Kasumi-1 (cell line): ENCODE data around the gene TMOD2.
"Not testable (repeated sequence)": the region's sequence is repeated elsewhere in the genome, so short reads cannot be mapped to it uniquely, and the experiment has no call there.

Experiments
- DNase-seq, 2 experiments: peaks; one replicate each; lab custom pipeline; 2025; lab: John Stamatoyannopoulos, UW

The TMOD2 gene

DNA sequence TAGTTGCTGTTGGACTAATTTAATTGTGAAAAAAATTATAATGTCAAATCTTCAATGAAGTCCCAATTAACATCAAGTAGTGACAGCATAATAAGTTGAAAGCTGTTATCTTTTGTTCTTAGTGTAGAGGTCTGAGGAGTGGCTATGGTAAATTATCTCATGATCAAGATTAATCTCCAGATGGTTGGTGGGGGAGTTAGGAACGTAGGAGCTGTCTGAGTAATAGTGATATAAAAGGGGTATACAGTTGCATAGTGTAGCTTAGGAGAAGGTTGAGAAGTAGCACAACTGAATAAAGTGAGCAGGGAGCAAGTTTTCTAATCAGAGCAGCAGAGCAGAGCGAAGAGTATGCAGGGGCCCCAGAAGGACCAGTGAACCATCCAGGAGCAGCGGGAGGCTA is 19.5 kb downstream of the TMOD2 start:
- DNase-seq: no peak

DNA sequence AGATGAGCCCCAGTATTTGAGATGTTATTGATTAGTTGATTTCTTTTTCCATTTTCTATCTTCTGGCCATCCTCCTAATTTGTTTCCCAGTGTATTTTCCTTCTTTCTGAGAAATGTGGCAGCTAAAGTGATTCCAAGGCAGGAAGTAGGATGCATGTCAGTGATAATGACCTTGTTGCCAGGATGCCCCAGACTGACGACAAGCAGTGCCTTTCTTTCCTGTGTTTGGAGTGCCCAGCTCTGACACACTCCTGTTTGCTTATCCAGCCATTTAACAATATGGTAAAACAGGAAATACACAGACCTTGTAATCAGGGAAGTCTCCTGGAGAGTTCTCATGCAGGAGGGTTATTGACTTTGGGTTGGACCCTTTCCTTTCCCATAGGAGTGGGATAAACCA is 20.4 kb downstream of the TMOD2 start:
- DNase-seq: no peak

DNA sequence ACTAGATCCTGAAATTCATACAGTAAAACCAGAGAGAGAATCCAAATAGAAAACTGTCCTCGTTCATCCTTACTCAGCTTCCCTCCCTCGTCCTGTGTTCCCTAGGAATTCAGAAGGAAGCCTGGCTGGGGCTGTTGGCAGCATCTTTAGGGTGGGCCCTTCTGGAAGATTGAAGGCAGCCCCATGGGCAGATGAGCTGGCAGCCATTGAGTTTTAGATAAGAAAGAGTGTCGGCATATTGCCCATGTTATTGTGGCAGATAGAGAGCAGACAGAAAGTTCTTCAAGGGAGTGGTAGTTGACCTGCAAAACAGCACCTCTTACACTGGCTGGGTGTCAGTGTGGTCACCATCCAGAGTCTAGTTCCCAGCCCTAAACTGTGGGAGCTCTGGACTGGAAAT is 23.5 kb downstream of the TMOD2 start:
- no peak for DNase-seq

DNA sequence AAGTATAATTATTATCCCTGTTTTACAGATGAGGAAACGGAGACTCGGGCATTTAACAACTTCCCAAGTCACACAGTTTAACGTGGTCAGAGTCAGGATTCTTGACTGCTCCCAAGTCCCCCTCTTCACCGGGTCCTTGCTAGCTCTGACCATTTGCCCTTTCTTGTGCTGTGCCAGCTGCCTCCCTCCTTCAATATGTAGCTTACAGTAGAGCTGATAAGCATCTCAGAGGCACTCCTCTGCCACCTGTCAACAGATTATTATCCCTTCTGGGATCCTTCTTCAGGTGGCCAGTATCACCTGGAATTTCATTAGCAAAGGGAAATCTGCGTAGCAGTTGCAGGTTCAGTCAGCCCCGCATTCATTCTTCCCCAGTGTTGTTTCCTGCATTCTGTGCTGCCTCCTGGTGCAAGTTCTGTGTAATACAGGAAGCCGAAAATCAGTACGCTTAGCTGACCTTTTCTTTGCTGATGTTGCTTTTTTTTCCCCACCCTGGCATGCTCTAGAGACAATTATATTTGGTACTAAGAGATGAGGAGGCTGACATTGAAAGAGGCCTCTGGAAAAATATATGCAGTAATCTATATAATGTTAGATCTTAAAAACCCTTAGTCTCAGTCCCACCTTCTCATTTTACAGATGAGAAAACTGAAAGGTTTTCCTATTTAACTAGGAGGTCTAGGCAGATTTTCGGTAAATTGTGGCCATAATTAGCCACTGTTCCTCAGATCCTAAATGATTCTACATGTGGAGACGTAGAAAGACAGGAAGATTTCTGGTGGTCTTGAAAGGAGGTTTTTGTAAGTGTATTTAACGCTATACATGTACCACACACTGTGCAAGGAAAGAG is 24.8 kb downstream of the TMOD2 start:
- DNase-seq: peak; percentile 71 to 81

DNA sequence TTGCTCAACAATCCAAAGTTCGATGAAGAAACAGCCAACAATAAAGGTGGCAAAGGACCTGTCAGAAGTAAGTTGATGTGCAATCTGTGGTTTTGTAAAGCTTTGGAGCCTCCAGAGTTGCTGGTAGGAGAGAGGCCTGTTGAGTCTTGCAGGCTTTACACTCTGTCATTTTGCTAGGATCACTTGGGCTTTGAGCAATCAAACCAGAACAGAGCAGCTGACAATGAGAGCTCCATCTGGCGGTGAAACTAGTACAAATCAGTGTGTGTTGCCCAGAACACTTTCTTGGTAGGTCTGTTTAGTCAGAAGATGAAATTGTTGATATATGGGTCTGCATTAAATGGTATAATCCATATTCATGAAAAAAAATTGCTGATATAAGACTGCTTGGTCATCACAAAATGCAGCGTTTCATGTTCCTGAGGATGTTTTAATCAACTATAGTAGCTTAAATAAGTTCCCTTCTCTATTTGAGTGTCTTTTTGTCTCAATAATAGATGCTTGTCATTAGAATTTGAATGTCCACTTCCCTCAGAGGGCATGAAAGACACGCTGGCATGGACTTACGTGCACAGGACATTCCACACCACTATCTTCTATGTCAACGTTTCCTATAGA is 25.7 kb downstream of the TMOD2 start:
- peak; percentile 86 to 87 for DNase-seq

DNA sequence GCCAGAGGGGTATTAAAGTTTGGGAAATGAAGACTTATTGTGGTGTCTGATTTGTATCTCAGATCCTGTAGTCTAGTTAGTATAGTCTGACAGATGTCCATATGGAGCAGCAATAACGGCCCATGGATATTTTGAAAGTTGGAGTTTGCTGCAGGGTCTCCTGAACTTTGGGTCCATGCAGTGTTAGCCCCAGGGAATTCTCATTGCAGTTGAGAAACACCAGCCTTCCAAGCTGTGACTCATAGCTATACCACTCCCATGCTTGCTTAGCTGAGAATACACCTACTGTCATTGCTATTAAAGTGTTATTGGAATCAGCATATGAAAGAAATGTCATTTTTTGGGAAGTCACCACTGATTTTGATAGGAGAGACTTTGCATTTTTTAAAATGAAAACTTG is 29.2 kb downstream of the TMOD2 start:
- no peak for DNase-seq

DNA sequence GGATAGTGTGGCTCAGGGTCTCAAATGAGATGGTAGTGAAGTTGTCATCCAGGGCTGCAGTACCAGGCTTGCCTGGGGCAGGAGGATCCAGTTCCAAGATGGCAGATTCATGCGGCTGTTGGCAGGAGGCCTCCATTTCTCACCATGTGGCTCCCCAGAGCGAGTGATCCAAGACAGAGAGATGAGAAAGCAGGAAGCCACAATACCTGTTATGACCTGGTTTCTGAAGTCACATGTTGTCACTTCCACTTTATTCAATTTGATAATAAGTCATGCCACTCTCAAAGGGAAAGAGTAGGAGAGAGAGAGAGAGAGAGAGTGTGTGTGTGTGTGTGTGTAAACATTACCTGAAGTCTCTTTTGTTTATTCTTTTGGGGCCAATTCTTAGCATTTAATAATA is 30.1 kb downstream of the TMOD2 start:
- no peak for DNase-seq

DNA sequence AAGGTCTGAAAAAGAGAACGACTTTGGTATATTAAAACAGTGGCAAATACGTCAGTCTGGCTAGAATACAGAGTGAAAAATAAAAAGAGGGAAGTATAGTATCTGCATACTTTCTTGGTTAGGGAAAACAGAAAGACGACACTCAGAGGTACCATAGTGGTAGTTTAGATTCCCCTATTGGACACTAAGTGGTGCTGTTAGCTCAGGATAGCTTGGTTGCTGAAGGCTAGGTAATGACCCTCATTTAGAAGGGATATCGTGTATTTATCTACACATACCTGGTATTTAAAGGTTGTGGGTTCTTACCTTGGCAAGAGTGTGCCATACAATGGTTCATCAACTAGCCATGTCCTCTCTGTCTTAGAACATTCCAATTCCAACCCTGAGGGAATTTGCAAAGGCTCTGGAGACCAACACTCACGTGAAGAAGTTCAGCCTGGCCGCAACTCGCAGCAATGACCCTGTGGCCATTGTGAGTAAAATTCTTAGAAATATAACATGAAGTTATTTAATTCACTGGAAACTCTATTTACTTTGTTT is 31.0 kb downstream of the TMOD2 start:
- peak; percentile 43 to 44 for DNase-seq

DNA sequence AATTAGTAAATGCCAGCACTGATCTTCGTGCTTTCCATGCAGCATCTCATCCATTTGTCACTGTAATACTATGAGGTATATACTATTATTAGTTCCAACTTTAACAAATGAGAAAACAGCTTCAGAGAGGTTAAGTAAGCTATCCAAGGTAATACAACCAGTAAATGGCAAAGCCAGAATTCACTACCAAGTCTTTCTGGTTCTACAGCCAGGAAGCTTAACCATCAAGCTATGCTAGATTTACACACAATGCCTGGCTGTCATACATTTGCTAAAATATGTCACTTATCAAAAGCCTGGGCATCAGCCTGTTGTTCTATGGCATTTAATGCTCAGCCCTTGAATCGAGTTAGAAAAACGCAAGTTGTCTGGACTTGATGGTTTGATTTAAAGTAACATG is 32.6 kb downstream of the TMOD2 start:
- no peak for DNase-seq

DNA sequence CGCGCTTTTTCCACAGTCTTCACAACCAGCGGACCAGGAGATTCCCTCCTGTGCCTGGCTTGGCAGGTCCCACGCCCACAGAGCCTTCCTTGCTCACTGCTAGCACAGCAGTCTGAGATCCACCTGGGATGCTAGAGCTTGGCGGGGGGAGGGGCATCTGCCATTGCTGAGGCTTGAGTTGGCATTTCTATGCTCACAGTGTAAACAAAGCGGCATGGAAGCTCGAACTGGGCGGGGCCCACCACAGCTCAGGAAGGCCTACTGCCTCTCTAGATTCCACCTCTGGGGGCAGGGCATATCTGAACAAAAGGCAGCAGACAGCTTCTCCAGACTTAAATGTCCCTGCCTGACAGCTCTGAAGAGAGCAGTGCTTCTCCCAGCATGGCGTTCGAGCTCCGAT is 35.7 kb downstream of the TMOD2 start:
- DNase-seq: not testable (repeated sequence)

DNA sequence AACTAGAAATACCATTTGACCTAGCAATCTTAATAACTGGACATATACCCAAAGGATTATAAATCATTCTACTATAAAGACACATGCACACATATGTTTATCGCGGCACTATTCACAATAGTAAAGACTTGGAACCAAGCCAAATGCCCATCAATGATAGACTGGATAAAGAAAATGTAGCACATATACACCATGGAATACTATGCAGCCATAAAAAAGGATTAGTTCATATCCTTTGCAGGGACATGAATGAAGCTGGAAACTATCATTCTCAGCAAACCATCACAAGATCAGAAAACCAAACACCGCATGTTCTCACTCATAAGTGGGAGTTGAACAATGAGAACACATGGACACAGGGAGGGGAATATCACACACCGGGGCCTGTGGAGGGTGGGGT is 41.1 kb downstream of the TMOD2 start:
- not testable (repeated sequence) for DNase-seq

DNA sequence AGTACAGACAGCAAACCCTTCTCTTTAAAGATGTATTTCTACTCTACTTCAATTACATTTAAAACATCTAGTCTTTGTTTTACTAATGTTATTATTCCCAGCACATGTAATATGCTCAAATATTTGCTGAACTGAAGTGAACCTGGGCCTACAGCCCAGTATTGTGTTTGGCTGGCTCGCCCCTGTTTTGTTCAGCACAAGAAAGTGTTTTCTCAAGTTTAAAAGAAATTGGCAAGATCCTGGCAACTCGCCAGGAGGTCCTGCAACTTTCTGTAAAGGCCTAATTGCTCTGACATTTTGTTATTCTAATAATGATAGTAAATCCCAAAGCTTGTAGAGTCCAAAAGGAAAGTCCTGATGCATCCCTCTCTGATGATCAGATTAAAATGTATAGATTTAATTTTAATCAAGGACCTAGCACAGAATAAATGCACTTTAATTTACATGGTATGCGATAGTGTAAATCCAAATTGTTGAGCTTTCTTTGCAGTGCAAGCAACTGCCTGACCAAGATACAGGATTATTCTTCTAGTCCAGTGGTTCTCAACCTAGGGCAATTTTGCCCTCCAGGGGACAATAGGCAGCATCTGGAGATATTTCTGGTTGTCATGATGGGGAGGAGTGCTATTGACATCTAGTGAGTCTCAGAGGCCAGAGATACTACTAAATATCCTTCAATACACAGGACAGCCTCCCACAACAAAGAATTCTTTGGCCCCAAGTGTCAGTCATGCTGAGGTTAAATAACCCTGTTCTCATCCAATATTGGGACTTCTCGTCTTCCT is 42.3 kb downstream of the TMOD2 start:
- DNase-seq: no peak

DNA sequence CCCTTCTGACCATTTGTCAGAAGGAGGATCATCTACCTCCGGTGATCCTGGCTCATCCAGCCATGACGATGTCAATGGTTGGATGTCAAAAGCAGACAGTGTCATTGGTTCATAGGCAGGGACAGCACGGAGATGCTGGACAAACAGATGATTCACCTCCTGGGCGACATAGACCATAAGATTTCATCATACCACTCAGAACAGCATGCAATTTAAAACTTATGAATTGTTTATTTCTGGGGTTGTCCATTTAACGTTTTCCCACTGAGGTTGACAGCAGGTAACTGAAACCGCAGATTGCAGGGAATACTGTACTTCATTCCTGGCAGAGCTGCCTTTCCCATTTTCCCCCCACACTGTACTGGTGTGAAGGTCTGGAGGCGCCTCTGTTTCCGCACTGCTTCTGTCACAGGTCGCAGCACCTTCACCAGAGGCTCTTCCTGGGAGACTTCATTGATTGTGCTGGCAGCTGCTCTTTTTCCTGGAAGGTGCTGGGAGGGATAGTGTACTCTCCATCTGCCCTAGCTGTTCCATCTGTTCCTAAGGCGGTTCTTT is 45.5 kb downstream of the TMOD2 start:
- no peak for DNase-seq

DNA sequence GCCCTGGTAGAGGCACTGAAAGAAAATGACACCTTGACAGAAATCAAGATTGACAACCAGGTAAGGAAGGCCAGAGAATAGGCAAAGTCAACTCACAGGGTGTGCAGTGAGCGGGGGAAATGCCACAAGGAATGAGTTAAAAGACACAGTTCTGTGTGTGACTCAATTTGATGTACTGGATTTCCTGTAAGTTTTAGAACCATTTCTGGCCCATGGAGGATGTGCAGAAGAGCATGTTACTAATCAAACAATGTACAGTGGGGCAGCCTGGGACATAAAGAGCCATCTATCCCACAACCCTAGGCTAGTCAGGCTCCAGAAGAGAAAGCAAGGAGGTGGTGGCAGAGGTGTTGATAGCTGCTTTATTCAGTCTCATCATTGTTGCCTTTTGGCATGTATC is 46.9 kb downstream of the TMOD2 start:
- DNase-seq: no peak

DNA sequence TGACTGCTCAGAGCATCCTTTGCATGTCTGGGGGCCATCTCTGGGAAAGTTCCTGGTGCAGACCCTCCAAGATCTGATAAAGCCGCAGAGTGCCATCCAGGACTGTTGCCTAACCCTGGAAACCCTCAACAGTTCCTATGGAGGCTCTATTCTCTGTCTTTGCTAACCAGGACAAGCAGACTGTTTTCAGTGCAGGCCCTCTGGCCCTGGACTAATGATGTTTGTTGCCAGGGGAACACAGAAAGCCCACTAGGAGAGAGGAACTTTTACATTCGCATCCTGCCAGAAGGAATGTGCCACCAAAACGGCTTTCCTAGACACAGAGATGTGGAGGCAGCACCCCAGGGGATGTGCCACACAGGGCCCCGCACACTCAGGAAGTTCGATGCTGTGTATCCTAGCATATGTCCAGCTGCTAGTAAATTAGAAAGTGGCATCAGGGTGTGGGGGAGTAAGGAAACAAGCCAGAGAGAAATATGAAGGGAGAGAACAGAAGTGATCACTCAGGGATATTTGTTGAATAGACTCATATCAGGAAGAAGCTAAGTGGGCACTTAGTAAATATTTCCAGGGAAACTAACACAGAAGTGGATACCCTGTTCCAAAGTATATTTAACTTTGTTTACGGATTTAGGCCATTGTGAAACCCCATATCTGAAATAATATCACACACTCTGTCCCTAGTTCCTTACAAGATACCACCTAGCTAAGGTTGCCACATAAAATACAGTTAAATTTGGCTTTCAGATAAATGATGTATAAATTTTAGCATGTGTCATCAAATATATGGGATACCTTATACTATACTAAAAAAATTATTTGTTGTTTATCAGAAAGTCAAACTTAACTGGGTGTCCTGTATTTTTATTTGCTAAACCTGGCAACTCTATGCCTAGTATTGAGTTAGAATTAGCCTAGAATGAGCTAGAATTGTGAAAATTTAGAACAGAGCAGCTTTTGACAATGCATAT is 48.2 kb downstream of the TMOD2 start:
- no peak for DNase-seq

DNA sequence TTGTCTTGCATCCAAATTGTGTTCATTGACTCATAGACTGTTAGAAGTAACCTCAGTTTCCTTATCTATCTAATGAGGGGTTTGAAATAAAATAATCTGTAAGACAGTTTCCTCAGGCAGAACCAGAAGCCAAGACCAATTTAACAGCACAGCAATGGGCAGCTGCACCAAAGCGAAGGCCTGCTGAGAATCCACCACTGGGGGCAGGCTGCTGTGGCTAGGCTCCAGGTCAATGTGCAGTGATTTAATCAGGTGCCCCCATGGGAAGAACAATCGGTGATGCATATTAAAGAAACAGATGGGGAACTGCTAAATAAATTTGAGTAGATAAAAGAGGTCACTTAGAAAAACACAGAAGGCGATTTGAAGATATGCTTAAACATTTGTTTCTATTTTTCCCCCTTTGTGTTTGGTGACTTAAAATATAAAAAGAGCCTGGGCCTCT is 50.0 kb downstream of the TMOD2 start:
- DNase-seq: no peak

DNA sequence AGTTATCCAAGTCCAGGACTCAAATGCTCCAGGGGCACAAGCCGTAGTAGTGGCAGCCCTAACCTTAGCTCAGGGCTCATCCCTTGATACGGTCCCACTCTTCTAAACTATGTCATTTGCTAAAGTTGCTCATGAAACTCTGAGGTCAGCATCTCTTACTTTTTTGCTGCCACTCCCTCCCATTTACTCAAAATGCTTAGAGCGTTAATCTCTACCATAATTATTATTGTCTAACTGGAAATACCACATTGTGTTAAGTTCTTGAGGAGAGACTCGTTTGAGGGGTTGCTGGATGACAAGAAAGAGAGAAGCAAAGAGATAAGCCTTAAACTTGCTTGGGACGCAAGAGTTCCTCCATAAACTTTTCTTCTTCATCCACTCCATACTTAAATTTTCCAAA is 51.2 kb downstream of the TMOD2 start:
- no peak for DNase-seq

DNA sequence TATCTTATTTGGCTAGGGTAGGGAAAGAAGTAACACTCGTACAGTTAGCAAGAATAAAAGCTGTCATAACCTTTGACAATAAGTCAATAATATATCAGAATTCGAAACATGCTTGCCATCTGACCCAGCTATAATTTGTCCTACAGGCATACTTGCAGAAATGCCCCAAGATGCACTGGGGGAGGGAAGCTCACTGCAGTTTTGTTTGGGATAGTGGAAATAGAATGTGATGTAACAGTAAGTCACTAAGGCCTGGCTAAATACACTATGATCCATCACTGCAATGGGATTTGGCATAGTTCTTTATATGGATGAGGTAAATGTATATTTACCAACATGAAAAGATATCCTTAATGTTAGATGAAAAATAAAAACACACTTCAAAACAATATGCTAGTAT is 52.6 kb downstream of the TMOD2 start:
- DNase-seq: no peak

DNA sequence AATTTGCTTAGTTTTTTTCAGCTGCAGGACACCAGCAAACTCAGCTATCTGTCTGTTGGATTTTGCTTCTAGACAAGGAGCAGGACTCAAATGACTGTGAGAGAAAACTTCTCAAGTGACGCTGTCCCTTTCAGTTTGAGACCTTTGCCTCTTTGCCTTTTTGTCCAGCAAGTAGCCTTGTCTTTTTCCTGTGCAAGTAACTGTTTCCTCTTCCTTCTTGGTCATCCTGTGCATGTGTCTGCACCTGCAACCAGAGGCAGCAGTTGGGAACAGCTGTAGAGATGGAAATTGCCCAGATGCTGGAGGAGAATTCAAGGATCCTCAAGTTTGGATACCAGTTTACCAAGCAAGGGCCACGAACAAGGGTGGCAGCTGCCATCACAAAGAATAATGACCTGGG is 54.7 kb downstream of the TMOD2 start:
- no peak for DNase-seq

DNA sequence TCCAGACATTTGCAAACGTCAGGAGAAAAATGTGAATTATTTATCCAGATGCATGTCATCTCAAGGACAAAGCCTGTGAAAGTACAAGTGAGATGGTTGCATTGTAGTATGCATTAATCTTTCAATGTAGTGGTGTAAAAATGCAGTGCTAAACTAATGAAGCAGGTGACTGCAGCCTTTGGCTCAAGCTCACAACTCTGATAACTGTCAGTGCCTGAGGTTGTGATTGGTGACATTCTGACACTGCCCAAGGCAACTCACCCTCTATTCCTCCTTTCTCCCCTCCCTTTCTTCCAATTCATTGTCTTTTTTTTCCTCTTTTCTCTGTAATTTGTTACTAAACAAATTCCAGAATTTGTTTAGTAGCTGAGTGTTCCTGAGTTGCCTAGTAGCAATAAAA is 58.1 kb downstream of the TMOD2 start:
- DNase-seq: no peak

DNA sequence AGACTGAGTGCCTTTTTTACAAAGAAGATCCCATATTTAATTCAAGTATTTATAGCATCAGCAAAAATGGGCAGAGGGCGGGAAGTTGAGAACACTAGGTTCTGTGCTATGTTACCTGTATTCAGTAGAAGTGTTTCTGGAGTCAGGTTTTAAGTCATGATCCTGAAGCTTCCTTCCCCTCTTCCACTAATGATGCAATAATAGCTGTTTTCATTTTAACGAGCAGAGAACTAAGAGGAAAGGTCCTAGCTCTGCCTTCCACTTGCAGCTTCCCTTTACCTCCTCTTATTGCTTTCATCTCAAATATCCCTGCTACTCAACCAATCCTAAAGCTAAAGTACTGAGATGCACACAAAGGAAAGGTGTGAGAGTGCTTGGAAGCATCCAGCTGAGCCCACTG is 61.2 kb downstream of the TMOD2 start:
- DNase-seq: no peak
